Endodermal cell (in vitro differentiated cells): ENCODE data around the gene EFCAB8. TPM values are rescaled to one million over a fixed set of nuclear protein-coding genes. Genes with fewer than 3 reads are reported as not detected.

Experiments used
- DNase-seq: peaks from one replicate; pipeline ENCODE4 v3.0.0-alpha.2; 2017
- H3K27ac ChIP-seq: 2 replicates; pipeline ENCODE4 v1.5.1; 2013; ENCODE audit warnings: mild to moderate bottlenecking, low read depth, low read length, moderate library complexity
- H3K27me3 ChIP-seq: 2 replicates; pipeline ENCODE4 v1.6.1; 2013; ENCODE audit warnings: mild to moderate bottlenecking, low read length, moderate library complexity; ENCODE audit not compliant: insufficient read depth, control insufficient read depth, poor library complexity, severe bottlenecking
- H3K36me3 ChIP-seq: 2 replicates; pipeline ENCODE4 v1.7.0; 2013; ENCODE audit warnings: mild to moderate bottlenecking, low read length, moderate library complexity; ENCODE audit not compliant: control insufficient read depth, insufficient read depth
- H3K4me1 ChIP-seq: one replicate; pipeline ENCODE4 v1.7.0; 2013; ENCODE audit warnings: low read length; ENCODE audit not compliant: control insufficient read depth, insufficient read depth
- H3K4me3 ChIP-seq: 2 replicates; pipeline ENCODE4 v1.5.1; 2013; ENCODE audit warnings: mild to moderate bottlenecking, low read length, moderate library complexity
- H3K9ac ChIP-seq: 2 replicates; pipeline ENCODE4 v1.6.1; 2013; ENCODE audit warnings: mild to moderate bottlenecking, low read length, moderate library complexity; ENCODE audit not compliant: poor library complexity, severe bottlenecking; ENCODE audit errors: extremely low read depth
- H3K9me3 ChIP-seq: 2 replicates; pipeline ENCODE4 v1.6.1; 2013; ENCODE audit warnings: mild to moderate bottlenecking, low read length, moderate library complexity; ENCODE audit not compliant: control insufficient read depth
- H3K27ac Mint-ChIP-seq: 2 replicates; pipeline ENCODE4 v1.8.0; 2020; ENCODE audit warnings: mixed read lengths
- H3K27me3 Mint-ChIP-seq: 2 replicates; pipeline ENCODE4 v1.8.0; 2021; ENCODE audit warnings: mild to moderate bottlenecking, mixed read lengths; ENCODE audit not compliant: insufficient read depth
- H3K36me3 Mint-ChIP-seq: 2 replicates; pipeline ENCODE4 v1.8.0; 2020; ENCODE audit warnings: low read depth, mixed read lengths
- H3K4me1 Mint-ChIP-seq: 2 replicates; pipeline ENCODE4 v1.8.0; 2020; ENCODE audit warnings: mixed read lengths
- H3K4me3 Mint-ChIP-seq: 2 replicates; pipeline ENCODE4 v1.8.0; 2020; ENCODE audit warnings: mild to moderate bottlenecking, moderate library complexity, mixed read lengths
- H3K9me3 Mint-ChIP-seq: 2 replicates; pipeline ENCODE4 v1.8.0; 2020; ENCODE audit warnings: mild to moderate bottlenecking, mixed read lengths
- CTCF ChIP-seq: fragments of 200-600 bp; sonication (generic); conservative IDR thresholded peaks from 2 replicates; pipeline ENCODE4 v1.5.0; 2021; ENCODE audit warnings: antibody characterized with exemption, mild to moderate bottlenecking
- WGBS, 2 experiments: methylation state at CpG; one replicate each; pipeline versions ENCODE4 v1.1.5 to v1.1.7; 2013; ENCODE audit warnings: missing lambda C conversion rate in 2 of 2, mixed read lengths in 1 of 2; ENCODE audit not compliant: insufficient coverage in 1 of 2, insufficient read length in 1 of 2; 5-methylcytosine and 5-hydroxymethylcytosine counted together
- total RNA-seq, 2 donors: library from RNA; stranded (reverse); fragmentation: NEBNext Ultra II Directional in 1 of 2; extraction: Animal tissue kit (Norgen Biotek cat#: 25700) in 1 of 2; gene quantifications; 2 replicates in 1 of 2; 3 replicates in 1 of 2; pipeline ENCODE4 v1.2.1, GENCODE V29; 2021

The EFCAB8 gene
- total RNA-seq, 2 donors from 2014 or later = 0.44 to 1.0 TPM

- H3K36me3 Mint-ChIP-seq = no peaks in the 10 kb centered on the region
- WGBS, 2 experiments = 92 to 95% methylated on average over 7 to 18 of the region's 19 CpGs
- Histone ChIP-seq H3K27ac (no peak overlapping the region), H3K36me3 (no peaks in the 10 kb centered on the region), H3K4me3 (no peak overlapping the region), H3K27me3 (no peaks in the 10 kb centered on the region), H3K9me3 (no peaks in the 10 kb centered on the region), H3K9ac (no peak overlapping the region), H3K4me1 (peaks cover 9% of the 10 kb centered on the region)
- H3K4me1 Mint-ChIP-seq = peaks cover 40% of the 10 kb centered on the region
- no peak for DNase-seq
- peaks cover 18% of the 10 kb centered on the region for H3K9me3 Mint-ChIP-seq
- TF ChIP-seq CTCF = peak; percentile 40
- H3K27ac Mint-ChIP-seq = no peak overlapping the region
- H3K4me3 Mint-ChIP-seq = no peak overlapping the region
- no peaks in the 10 kb centered on the region for H3K27me3 Mint-ChIP-seq
Measured at GRCh38 chr20:32980131-32980941, 121.6 kb downstream of the EFCAB8 start.

- Histone ChIP-seq H3K4me3 (no peak overlapping the region), H3K4me1 (peaks cover 6% of the 10 kb centered on the region), H3K27ac (peak overlapping the region; percentile 36), H3K36me3 (no peaks in the 10 kb centered on the region), H3K9ac (no peak overlapping the region), H3K9me3 (no peaks in the 10 kb centered on the region), H3K27me3 (no peaks in the 10 kb centered on the region)
- DNase-seq = no peak
- no peak for TF ChIP-seq CTCF
- no peaks in the 10 kb centered on the region for H3K36me3 Mint-ChIP-seq
- H3K27ac Mint-ChIP-seq = no peak overlapping the region
- peaks cover 37% of the 10 kb centered on the region for H3K4me1 Mint-ChIP-seq
- 94 to 95% methylated on average over 6 of the region's 6 CpGs for WGBS, 2 experiments
- no peak overlapping the region for H3K4me3 Mint-ChIP-seq
- no peaks in the 10 kb centered on the region for H3K27me3 Mint-ChIP-seq
- peaks cover 14% of the 10 kb centered on the region for H3K9me3 Mint-ChIP-seq
Measured at GRCh38 chr20:32980990-32981389, 122.3 kb downstream of the EFCAB8 start.

- H3K4me3 Mint-ChIP-seq = no peak overlapping the region
- no peak overlapping the region for H3K27ac Mint-ChIP-seq
- H3K9me3 Mint-ChIP-seq = peaks cover under 1% of the 10 kb centered on the region
- DNase-seq = no peak
- H3K36me3 ChIP-seq = no peaks in the 10 kb centered on the region
- H3K27me3 Mint-ChIP-seq = no peaks in the 10 kb centered on the region
- H3K4me1 Mint-ChIP-seq = peaks cover 24% of the 10 kb centered on the region
- H3K27ac ChIP-seq = no peak overlapping the region
- H3K4me3 ChIP-seq = no peak overlapping the region
- H3K9me3 ChIP-seq = no peaks in the 10 kb centered on the region
- 90 to 94% methylated on average over 9 to 10 of the region's 10 CpGs for WGBS, 2 experiments
- H3K36me3 Mint-ChIP-seq = no peaks in the 10 kb centered on the region
- no peak for TF ChIP-seq CTCF
- no peaks in the 10 kb centered on the region for H3K4me1 ChIP-seq
- H3K27me3 ChIP-seq = no peaks in the 10 kb centered on the region
- no peak overlapping the region for H3K9ac ChIP-seq
Measured at GRCh38 chr20:32982617-32983458, 124.1 kb downstream of the EFCAB8 start.
